ENCODE results near the gene UVRAG. TPM values are rescaled to one million over a fixed set of nuclear protein-coding genes. Genes with fewer than 3 reads are reported as not detected.

Gene UVRAG
- total RNA-seq, 1 experiment from 2014 or later, result 29.5 TPM

DNA sequence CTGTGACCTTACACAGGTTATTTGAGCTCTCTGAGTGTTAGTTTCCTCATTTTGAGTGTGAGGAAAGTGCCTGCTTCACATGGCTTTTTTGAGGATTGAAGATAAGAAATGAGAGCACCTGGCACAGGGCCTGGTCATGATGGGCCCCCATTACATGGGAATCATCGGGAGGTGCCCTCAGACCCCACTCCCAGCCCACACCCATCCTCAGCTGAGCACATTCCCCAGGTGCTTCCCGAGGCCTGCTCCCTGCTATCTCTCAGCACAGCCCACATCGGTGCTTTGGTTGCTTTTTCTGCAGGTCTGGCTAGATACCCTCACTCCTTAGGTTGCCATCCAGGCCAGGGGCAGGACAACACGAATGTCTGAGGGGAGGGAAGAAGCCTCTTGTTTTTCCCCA is 29.8 kb upstream of the UVRAG start:
- ChIA-PET POLR2A (no interaction called here), CTCF (no interaction called here)
- intact Hi-C loops (cut with micrococcal nuclease; ENCODE audit: unreplicated experiment), result no loop called here
- H3K36me3 ChIP-seq (ENCODE audit: control insufficient read depth, insufficient read depth, low read length), result no peaks in the 10 kb centered on the region
- ATAC-seq (no peak), DNase-seq (ENCODE audit: low read depth, low spot score) (no peak)
- TF ChIP-seq, protein P1, sequence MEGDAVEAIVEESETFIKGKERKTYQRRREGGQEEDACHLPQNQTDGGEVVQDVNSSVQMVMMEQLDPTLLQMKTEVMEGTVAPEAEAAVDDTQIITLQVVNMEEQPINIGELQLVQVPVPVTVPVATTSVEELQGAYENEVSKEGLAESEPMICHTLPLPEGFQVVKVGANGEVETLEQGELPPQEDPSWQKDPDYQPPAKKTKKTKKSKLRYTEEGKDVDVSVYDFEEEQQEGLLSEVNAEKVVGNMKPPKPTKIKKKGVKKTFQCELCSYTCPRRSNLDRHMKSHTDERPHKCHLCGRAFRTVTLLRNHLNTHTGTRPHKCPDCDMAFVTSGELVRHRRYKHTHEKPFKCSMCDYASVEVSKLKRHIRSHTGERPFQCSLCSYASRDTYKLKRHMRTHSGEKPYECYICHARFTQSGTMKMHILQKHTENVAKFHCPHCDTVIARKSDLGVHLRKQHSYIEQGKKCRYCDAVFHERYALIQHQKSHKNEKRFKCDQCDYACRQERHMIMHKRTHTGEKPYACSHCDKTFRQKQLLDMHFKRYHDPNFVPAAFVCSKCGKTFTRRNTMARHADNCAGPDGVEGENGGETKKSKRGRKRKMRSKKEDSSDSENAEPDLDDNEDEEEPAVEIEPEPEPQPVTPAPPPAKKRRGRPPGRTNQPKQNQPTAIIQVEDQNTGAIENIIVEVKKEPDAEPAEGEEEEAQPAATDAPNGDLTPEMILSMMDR (IDR thresholded peaks at IDR 0.05), result no peak
- TF ChIP-seq TCF7L2 (IDR thresholded peaks at IDR 0.05; ENCODE audit: low read depth, low read length), result no peak
- no peak for TF ChIP-seq REST (IDR thresholded peaks at IDR 0.05; ENCODE audit: insufficient read depth in 1 of 2, low read depth in 2 of 2, low read length in 1 of 2)
- TF ChIP-seq SIN3A (IDR thresholded peaks at IDR 0.05; ENCODE audit: borderline replicate concordance, insufficient read depth, low read depth, low read length), result no peak
- TF ChIP-seq POLR2AphosphoS5 (IDR thresholded peaks at IDR 0.05; ENCODE audit: low read depth, low read length), result no peak
- H3K4me3 ChIP-seq (ENCODE audit: low read depth in 2 of 2, low read length in 2 of 2), result no peak overlapping the region
- in situ Hi-C loops (cut with HindIII; ENCODE audit: low pct_unique_long_range_greater_than_20kb, low sequenced_read_pairs), result no loop called here
- BruUV-seq (replicated peaks), result no TSS peak
- no peak overlapping the region for H3K27ac ChIP-seq (ENCODE audit: low read length)
- H3K27me3 ChIP-seq (ENCODE audit: control insufficient read depth, insufficient read depth, low read length), result no peaks in the 10 kb centered on the region
- H3K4me1 ChIP-seq (ENCODE audit: control insufficient read depth, insufficient read depth, low read length), result no peaks in the 10 kb centered on the region
- H3K9me3 ChIP-seq (ENCODE audit: control insufficient read depth, insufficient read depth, low read depth, low read length), result no peaks in the 10 kb centered on the region

DNA sequence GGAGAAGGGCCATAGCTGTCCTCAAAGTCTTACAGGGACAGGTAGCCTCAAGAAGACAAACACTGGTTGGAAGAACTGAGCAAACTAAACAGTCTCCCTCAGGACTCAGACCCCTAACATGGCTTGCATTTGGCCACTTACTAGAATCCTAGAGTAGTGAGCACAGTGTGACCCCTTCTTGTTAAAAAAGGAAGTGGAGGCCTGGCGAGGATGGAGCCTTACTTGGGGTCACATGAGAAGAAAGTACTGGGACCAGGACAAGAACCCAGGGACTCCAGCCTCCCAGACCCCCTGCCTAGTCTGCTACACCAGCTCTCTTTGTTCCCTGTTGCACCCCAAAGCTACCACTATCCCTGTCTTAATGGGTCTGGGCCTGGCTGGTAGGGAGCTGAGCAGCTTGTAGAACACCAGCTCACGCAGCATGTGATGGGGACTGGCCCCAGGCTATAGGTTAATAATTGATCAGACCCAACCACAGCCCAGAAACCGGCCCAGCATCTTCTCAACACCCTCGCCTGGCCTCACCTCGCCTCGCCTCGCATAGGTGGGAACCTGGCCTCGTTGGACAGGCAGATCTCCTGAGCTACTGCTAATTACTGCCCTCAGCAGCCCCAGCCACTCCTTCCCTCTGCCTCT is 28.8 kb upstream of the UVRAG start:
- intact Hi-C loops (cut with micrococcal nuclease; ENCODE audit: unreplicated experiment), result no loop called here
- TF ChIP-seq, protein P1 (IDR thresholded peaks at IDR 0.05), result no peak
- TF ChIP-seq REST (IDR thresholded peaks at IDR 0.05; ENCODE audit: insufficient read depth in 1 of 2, low read depth in 2 of 2, low read length in 1 of 2) (no peak), SIN3A (IDR thresholded peaks at IDR 0.05; ENCODE audit: borderline replicate concordance, insufficient read depth, low read depth, low read length) (no peak)
- in situ Hi-C loops (cut with HindIII; ENCODE audit: low pct_unique_long_range_greater_than_20kb, low sequenced_read_pairs), result no loop called here
- H3K4me3 ChIP-seq (ENCODE audit: low read depth in 2 of 2, low read length in 2 of 2), result no peak overlapping the region
- H3K36me3 ChIP-seq (ENCODE audit: control insufficient read depth, insufficient read depth, low read length), result no peaks in the 10 kb centered on the region
- no peak for DNase-seq (ENCODE audit: low read depth, low spot score)
- CTCF ChIA-PET, result no interaction called here
- H3K27me3 ChIP-seq (ENCODE audit: control insufficient read depth, insufficient read depth, low read length), result no peaks in the 10 kb centered on the region
- POLR2A ChIA-PET, result no interaction called here
- H3K9me3 ChIP-seq (ENCODE audit: control insufficient read depth, insufficient read depth, low read depth, low read length), result no peaks in the 10 kb centered on the region
- no peak for ATAC-seq
- BruUV-seq (replicated peaks), result no TSS peak
- no peaks in the 10 kb centered on the region for H3K4me1 ChIP-seq (ENCODE audit: control insufficient read depth, insufficient read depth, low read length)
- H3K27ac ChIP-seq (ENCODE audit: low read length), result no peak overlapping the region

All from Panc1 (cell line).